ENCODE measurements around the gene TRAPPC8. TPM values are rescaled to one million over a fixed set of nuclear protein-coding genes. Genes with fewer than 3 reads are reported as not detected.
"Not testable (repeated sequence)": the region's sequence is repeated elsewhere in the genome, so short reads cannot be mapped to it uniquely, and the experiment has no call there.

Gene TRAPPC8
- total RNA-seq, 4 donors from 2014 or later, result 15.5 to 38.1 (median 31.2) TPM

GRCh38 chr18:31801078-31801477, 141.8 kb downstream of the TRAPPC8 start:
- intact Hi-C loops (cut with DNase I), result no loop called here
- H3K27ac ChIP-seq, result no peak overlapping the region
- DNase-seq, result no peak
- WGBS, 2 donors, result 38 to 51% methylated on average over 2 of the region's 2 CpGs
- TF ChIP-seq CTCF (IDR thresholded peaks at IDR 0.05), result peak in 1 of 6 experiments; percentile 10
- TF ChIP-seq POLR2A (IDR thresholded peaks at IDR 0.05), result no peak
- no peaks in the 10 kb centered on the region for H3K9me3 ChIP-seq
- no peaks in the 10 kb centered on the region for H3K27me3 ChIP-seq
- H3K36me3 ChIP-seq, result no peaks in the 10 kb centered on the region
- H3K4me1 ChIP-seq, result peaks cover 0 to 15% (median 0%) of the 10 kb centered on the region in 3 donors
- H3K4me3 ChIP-seq, result no peak overlapping the region

GRCh38 chr18:31799257-31799656, 143.7 kb downstream of the TRAPPC8 start:
- intact Hi-C loops (cut with DNase I); H3K9me3 ChIP-seq; H3K27me3 ChIP-seq; H3K27ac ChIP-seq; H3K36me3 ChIP-seq; H3K4me3 ChIP-seq; DNase-seq: not testable (repeated sequence)
- H3K4me1 ChIP-seq, result peaks cover 0 to 15% (median 0%) of the 10 kb centered on the region in 3 donors
- WGBS, 2 donors, result 66 to 81% methylated on average over 2 of the region's 5 CpGs

GRCh38 chr18:31798399-31798798, 144.5 kb downstream of the TRAPPC8 start:
- Histone ChIP-seq H3K4me3 (no peak overlapping the region), H3K4me1 (peaks cover 0 to 15% (median 0%) of the 10 kb centered on the region in 3 donors), H3K27me3 (no peaks in the 10 kb centered on the region), H3K9me3 (no peaks in the 10 kb centered on the region), H3K36me3 (no peaks in the 10 kb centered on the region), H3K27ac (no peak overlapping the region)
- TF ChIP-seq CTCF (IDR thresholded peaks at IDR 0.05) (no peak), POLR2A (IDR thresholded peaks at IDR 0.05) (no peak)
- DNase-seq, result no peak
- intact Hi-C loops (cut with DNase I), result no loop called here
- 32 to 54% methylated on average over 2 of the region's 2 CpGs for WGBS, 2 donors

GRCh38 chr18:31795747-31796146, 147.2 kb downstream of the TRAPPC8 start:
- H3K4me3 ChIP-seq, result no peak overlapping the region
- 85 to 86% methylated on average over 2 of the region's 2 CpGs for WGBS, 2 donors
- no peaks in the 10 kb centered on the region for H3K27me3 ChIP-seq
- no peak overlapping the region for H3K27ac ChIP-seq
- no peak for DNase-seq
- intact Hi-C loops (cut with DNase I), result no loop called here
- H3K9me3 ChIP-seq, result no peaks in the 10 kb centered on the region
- H3K4me1 ChIP-seq, result peaks cover 0 to 5% (median 0%) of the 10 kb centered on the region in 3 donors
- H3K36me3 ChIP-seq, result no peaks in the 10 kb centered on the region
- no peak for TF ChIP-seq POLR2A (IDR thresholded peaks at IDR 0.05)
- no peak for TF ChIP-seq CTCF (IDR thresholded peaks at IDR 0.05)

- TF ChIP-seq CTCF (IDR thresholded peaks at IDR 0.05), result no peak
- no peak for TF ChIP-seq POLR2A (IDR thresholded peaks at IDR 0.05)
- intact Hi-C loops (cut with DNase I), result no loop called here
- Histone ChIP-seq H3K4me3 (no peak overlapping the region), H3K4me1 (no peaks in the 10 kb centered on the region), H3K27me3 (no peaks in the 10 kb centered on the region), H3K9me3 (no peaks in the 10 kb centered on the region), H3K36me3 (no peaks in the 10 kb centered on the region), H3K27ac (no peak overlapping the region)
- DNase-seq, result no peak
These were observed 149.4 kb downstream of the TRAPPC8 start for GRCh38 chr18:31793531-31793930.

- H3K36me3 ChIP-seq, result no peaks in the 10 kb centered on the region
- no peaks in the 10 kb centered on the region for H3K9me3 ChIP-seq
- TF ChIP-seq POLR2A (IDR thresholded peaks at IDR 0.05) (no peak), CTCF (IDR thresholded peaks at IDR 0.05) (no peak)
- 74 to 89% methylated on average over 2 of the region's 2 CpGs for WGBS, 2 donors
- no peak for DNase-seq
- no peaks in the 10 kb centered on the region for H3K4me1 ChIP-seq
- intact Hi-C loops (cut with DNase I), result no loop called here
- H3K27ac ChIP-seq, result no peak overlapping the region
- H3K27me3 ChIP-seq, result no peaks in the 10 kb centered on the region
- H3K4me3 ChIP-seq, result no peak overlapping the region
These were observed 150.4 kb downstream of the TRAPPC8 start for GRCh38 chr18:31792580-31792911.

All from esophagus squamous epithelium (tissue), 5 donors.